GM23338 (cell line): ENCODE measurements around the gene PORCN. TPM values are rescaled to one million over a fixed set of nuclear protein-coding genes. Genes with fewer than 3 reads are reported as not detected.

ENCODE experiments used
- ATAC-seq: fragments of 200-7000 bp; cut with Tn5 transposase; 3 replicates; pipeline ENCODE4 v1.9.1; 2020
- DNase-seq: peaks from one replicate; pipeline ENCODE4 v3.0.0-alpha.2; 2015; ENCODE audit warnings: low spot score
- H2AFZ ChIP-seq: fragments of 200-600 bp; sonication (generic); 2 replicates; pipeline ENCODE4 v1.8.0; 2016; ENCODE audit warnings: antibody characterized with exemption, mild to moderate bottlenecking, moderate library complexity
- H3F3A ChIP-seq: fragments of 200-600 bp; sonication (generic); replicated peaks from 2 replicates; pipeline ENCODE4 v1.8.0; 2017; ENCODE audit warnings: antibody characterized with exemption, mixed run types, low read depth
- H3K27ac ChIP-seq: fragments of 200-600 bp; sonication (generic); 2 replicates; pipeline ENCODE4 v1.6.1; 2016; ENCODE audit warnings: low read depth
- H3K27me3 ChIP-seq: fragments of 200-600 bp; sonication (generic); 2 replicates; pipeline ENCODE4 v1.8.0; 2016; ENCODE audit warnings: mild to moderate bottlenecking, mixed run types, moderate library complexity; ENCODE audit not compliant: insufficient read depth
- H3K36me3 ChIP-seq: fragments of 200-600 bp; sonication (generic); 2 replicates; pipeline ENCODE4 v1.8.0; 2016; ENCODE audit warnings: mild to moderate bottlenecking; ENCODE audit not compliant: insufficient read depth
- H3K4me1 ChIP-seq: fragments of 200-600 bp; sonication (generic); 2 replicates; pipeline ENCODE4 v1.8.0; 2016; ENCODE audit warnings: mild to moderate bottlenecking, moderate library complexity; ENCODE audit not compliant: insufficient read depth
- H3K4me2 ChIP-seq: fragments of 200-600 bp; sonication (generic); 2 replicates; pipeline ENCODE4 v1.7.1; 2017; ENCODE audit warnings: mixed run types
- H3K4me3 ChIP-seq: fragments of 200-600 bp; sonication (generic); 2 replicates; pipeline ENCODE4 v1.6.1; 2016; ENCODE audit warnings: mixed run types
- H3K79me2 ChIP-seq: fragments of 200-600 bp; sonication (generic); replicated peaks from 2 replicates; pipeline ENCODE4 v1.8.0; 2017; ENCODE audit warnings: mild to moderate bottlenecking; ENCODE audit not compliant: insufficient read depth
- H3K9me2 ChIP-seq: fragments of 200-600 bp; sonication (generic); 2 replicates; pipeline ENCODE4 v1.8.0; 2017; ENCODE audit not compliant: insufficient read depth
- H4K20me1 ChIP-seq: fragments of 200-600 bp; sonication (generic); replicated peaks from 2 replicates; pipeline ENCODE4 v1.8.0; 2017; ENCODE audit warnings: mild to moderate bottlenecking; ENCODE audit not compliant: insufficient read depth
- H3K27ac Mint-ChIP-seq: 2 replicates; pipeline ENCODE4 v1.8.0; 2020; ENCODE audit warnings: inconsistent platforms, mild to moderate bottlenecking, moderate library complexity, mixed read lengths
- H3K27me3 Mint-ChIP-seq: 3 replicates; pipeline ENCODE4 v1.8.0; 2022; ENCODE audit warnings: low read depth, mild to moderate bottlenecking, moderate library complexity, mixed read lengths, inconsistent platforms; ENCODE audit not compliant: insufficient read depth, poor library complexity
- H3K36me3 Mint-ChIP-seq: 3 replicates; pipeline ENCODE4 v1.8.0; 2021; ENCODE audit warnings: low read depth, mild to moderate bottlenecking, inconsistent platforms, moderate library complexity, mixed read lengths
- H3K4me1 Mint-ChIP-seq: 3 replicates; pipeline ENCODE4 v1.8.0; 2020; ENCODE audit warnings: mild to moderate bottlenecking, inconsistent platforms, mixed read lengths
- H3K4me3 Mint-ChIP-seq: 3 replicates; pipeline ENCODE4 v1.8.0; 2021; ENCODE audit warnings: moderate library complexity, mild to moderate bottlenecking, inconsistent platforms, mixed read lengths
- H3K9me3 Mint-ChIP-seq: 3 replicates; pipeline ENCODE4 v1.8.0; 2020; ENCODE audit warnings: moderate library complexity, mild to moderate bottlenecking, inconsistent platforms, mixed read lengths
- CREB1 ChIP-seq: fragments of 250-450 bp; sonication (Bioruptor Pico); IDR thresholded peaks from 2 replicates; pipeline ENCODE4 v1.5.0; 2020; ENCODE audit warnings: low read depth, mild to moderate bottlenecking, moderate library complexity
- EZH2 ChIP-seq: fragments of 200-600 bp; sonication (generic); IDR thresholded peaks from one replicate; pipeline ENCODE4 v1.8.0; 2017; ENCODE audit warnings: antibody characterized with exemption, mild to moderate bottlenecking, low read depth; ENCODE audit not compliant: unreplicated experiment
- EZH2phosphoT487 ChIP-seq: fragments of 200-600 bp; sonication (generic); IDR thresholded peaks from one replicate; pipeline ENCODE4 v1.8.1; 2018; ENCODE audit warnings: antibody characterized with exemption; ENCODE audit not compliant: unreplicated experiment
- JUNB ChIP-seq: IDR thresholded peaks from one replicate; pipeline ENCODE4 v1.6.1; 2016; ENCODE audit warnings: antibody characterized with exemption; ENCODE audit not compliant: unreplicated experiment
- ZNF114 ChIP-seq: fragments of 250-450 bp; sonication (Bioruptor Pico); IDR thresholded peaks from 2 replicates; pipeline ENCODE4 v1.5.0; 2020; ENCODE audit warnings: mild to moderate bottlenecking, moderate library complexity
- polyA plus RNA-seq: library from polyadenylated mRNA; unstranded; fragments of >200 nt; fragmentation: Nextera tagmentation; extraction: Ambion mirVana; gene quantifications from 2 replicates; pipeline ENCODE4 v1.2.1, GENCODE V29; 2016
- total RNA-seq: library from RNA; depleted of rRNA; stranded (reverse); fragments of >200 nt; shearing (Covaris generic); gene quantifications from 2 replicates; pipeline ENCODE4 v1.2.3, GENCODE V29; 2014
- TF ChIP-seq, protein P1 (sequence below): IDR thresholded peaks from 2 replicates; pipeline ENCODE4 v1.6.1; 2016; ENCODE audit warnings: antibody characterized with exemption
- TF ChIP-seq, protein P2 (sequence below): IDR thresholded peaks from one replicate; pipeline ENCODE4 v1.6.1; 2018; ENCODE audit warnings: antibody characterized with exemption; ENCODE audit not compliant: unreplicated experiment
- TF ChIP-seq, protein P3 (sequence below), 2 experiments: fragments of 200-600 bp in 1 of 2; sonication (generic) in 1 of 2; conservative IDR thresholded peaks; 2 replicates each; pipeline versions ENCODE4 v1.5.1 to v1.6.1; 2016 to 2017; ENCODE audit warnings: antibody characterized with exemption in 2 of 2, low read depth in 2 of 2, mild to moderate bottlenecking in 2 of 2, moderate library complexity in 1 of 2

PORCN gene
- total and polyA plus RNA-seq, 2 experiments from 2014 or later = 19.4 to 28.5 TPM

DNA sequence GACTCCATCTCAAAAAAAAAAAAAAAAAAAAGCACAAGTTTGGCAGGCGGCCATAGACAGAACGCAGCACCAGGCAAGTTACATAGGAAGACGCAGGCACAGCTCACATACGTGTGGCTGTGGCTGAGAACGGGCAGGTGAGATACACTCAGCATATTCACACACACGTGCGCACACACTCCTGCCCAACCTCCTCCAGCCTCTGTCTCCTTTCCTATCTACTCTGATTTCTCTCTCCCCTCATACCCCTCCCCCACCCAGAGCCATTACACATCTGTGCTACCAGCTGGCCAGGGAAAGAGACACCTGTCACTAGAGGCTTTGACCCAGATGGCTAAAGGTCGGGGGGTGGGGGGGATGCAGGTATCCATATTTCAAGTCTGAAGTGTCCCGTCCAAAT, 36.6 kb upstream of the PORCN start (continued):
- TF ChIP-seq, protein P1, sequence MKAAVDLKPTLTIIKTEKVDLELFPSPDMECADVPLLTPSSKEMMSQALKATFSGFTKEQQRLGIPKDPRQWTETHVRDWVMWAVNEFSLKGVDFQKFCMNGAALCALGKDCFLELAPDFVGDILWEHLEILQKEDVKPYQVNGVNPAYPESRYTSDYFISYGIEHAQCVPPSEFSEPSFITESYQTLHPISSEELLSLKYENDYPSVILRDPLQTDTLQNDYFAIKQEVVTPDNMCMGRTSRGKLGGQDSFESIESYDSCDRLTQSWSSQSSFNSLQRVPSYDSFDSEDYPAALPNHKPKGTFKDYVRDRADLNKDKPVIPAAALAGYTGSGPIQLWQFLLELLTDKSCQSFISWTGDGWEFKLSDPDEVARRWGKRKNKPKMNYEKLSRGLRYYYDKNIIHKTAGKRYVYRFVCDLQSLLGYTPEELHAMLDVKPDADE = no peak
- TF ChIP-seq, protein P2, sequence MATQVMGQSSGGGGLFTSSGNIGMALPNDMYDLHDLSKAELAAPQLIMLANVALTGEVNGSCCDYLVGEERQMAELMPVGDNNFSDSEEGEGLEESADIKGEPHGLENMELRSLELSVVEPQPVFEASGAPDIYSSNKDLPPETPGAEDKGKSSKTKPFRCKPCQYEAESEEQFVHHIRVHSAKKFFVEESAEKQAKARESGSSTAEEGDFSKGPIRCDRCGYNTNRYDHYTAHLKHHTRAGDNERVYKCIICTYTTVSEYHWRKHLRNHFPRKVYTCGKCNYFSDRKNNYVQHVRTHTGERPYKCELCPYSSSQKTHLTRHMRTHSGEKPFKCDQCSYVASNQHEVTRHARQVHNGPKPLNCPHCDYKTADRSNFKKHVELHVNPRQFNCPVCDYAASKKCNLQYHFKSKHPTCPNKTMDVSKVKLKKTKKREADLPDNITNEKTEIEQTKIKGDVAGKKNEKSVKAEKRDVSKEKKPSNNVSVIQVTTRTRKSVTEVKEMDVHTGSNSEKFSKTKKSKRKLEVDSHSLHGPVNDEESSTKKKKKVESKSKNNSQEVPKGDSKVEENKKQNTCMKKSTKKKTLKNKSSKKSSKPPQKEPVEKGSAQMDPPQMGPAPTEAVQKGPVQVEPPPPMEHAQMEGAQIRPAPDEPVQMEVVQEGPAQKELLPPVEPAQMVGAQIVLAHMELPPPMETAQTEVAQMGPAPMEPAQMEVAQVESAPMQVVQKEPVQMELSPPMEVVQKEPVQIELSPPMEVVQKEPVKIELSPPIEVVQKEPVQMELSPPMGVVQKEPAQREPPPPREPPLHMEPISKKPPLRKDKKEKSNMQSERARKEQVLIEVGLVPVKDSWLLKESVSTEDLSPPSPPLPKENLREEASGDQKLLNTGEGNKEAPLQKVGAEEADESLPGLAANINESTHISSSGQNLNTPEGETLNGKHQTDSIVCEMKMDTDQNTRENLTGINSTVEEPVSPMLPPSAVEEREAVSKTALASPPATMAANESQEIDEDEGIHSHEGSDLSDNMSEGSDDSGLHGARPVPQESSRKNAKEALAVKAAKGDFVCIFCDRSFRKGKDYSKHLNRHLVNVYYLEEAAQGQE = no peak
- no peak for TF ChIP-seq ZNF114 (CRISPR knock-in tag)
- TF ChIP-seq, protein P3, sequence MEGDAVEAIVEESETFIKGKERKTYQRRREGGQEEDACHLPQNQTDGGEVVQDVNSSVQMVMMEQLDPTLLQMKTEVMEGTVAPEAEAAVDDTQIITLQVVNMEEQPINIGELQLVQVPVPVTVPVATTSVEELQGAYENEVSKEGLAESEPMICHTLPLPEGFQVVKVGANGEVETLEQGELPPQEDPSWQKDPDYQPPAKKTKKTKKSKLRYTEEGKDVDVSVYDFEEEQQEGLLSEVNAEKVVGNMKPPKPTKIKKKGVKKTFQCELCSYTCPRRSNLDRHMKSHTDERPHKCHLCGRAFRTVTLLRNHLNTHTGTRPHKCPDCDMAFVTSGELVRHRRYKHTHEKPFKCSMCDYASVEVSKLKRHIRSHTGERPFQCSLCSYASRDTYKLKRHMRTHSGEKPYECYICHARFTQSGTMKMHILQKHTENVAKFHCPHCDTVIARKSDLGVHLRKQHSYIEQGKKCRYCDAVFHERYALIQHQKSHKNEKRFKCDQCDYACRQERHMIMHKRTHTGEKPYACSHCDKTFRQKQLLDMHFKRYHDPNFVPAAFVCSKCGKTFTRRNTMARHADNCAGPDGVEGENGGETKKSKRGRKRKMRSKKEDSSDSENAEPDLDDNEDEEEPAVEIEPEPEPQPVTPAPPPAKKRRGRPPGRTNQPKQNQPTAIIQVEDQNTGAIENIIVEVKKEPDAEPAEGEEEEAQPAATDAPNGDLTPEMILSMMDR (conservative IDR thresholded peaks at IDR 0.05; ENCODE audit: low read depth in 2 of 2) = no peak
- no peak for TF ChIP-seq JUNB
- TF ChIP-seq CREB1 (CRISPR knock-in tag) = no peak

DNA sequence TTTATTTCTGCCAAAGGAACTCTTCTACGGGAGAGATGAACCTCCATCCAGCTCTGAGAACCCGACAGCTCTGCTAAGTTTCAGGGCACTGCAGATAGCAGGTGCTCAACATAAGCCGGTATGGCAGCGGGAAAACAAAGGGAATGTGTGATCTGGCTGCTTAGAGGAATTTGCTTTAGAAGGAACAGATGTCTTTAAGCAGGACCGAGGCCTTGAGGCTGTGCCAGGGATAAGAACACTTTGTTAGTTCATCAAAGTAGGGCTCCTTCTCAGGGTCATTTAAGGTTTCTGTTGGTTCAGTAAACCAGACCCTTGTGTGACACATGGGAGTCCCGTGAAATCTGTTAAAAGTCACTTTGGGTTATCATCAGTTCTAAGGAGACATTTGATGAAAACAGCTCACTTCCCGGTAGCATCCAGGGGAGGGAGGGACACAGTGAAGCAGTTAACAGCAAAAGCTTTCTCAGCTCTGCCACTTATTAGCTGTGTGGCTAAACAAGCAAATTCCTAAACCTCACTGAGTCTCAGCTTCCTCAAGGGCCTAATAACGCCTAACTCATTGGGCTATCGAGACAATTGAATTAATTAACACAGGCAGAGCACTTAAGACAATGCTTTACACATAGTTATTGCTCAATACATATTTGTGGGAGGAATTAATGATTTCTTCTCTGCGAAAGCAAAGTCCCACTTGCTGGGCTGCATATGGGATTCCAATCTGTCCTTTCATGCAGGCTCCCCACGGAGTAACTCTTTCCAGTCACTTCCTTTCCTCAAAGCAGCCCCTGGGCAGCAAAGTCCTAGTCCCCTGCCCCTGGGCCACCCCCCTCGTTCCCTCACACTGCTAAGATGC, 35.7 kb upstream of the PORCN start:
- no peaks in the 10 kb centered on the region for H3K36me3 ChIP-seq
- peak; percentile 40 for DNase-seq
- H3K27me3 Mint-ChIP-seq = peaks cover 12% of the 10 kb centered on the region
- H3K27ac Mint-ChIP-seq = peak overlapping the region; percentile 95; the same call in 1 of the 2 replicates
- peaks cover 48% of the 10 kb centered on the region for H3K4me1 Mint-ChIP-seq
- no peak overlapping the region for H2AFZ ChIP-seq
- H3K9me3 Mint-ChIP-seq = no peaks in the 10 kb centered on the region; the same call in none of the 3 replicates
- peaks cover 23% of the 10 kb centered on the region for H3K79me2 ChIP-seq
- H3K36me3 Mint-ChIP-seq = no peaks in the 10 kb centered on the region; the same call in 2 of the 3 replicates
- H3F3A ChIP-seq = no peaks in the 10 kb centered on the region
- peak; percentile 7 for ATAC-seq
- H3K4me2 ChIP-seq = peak overlapping the region; percentile 67
- H3K4me3 ChIP-seq = no peak overlapping the region
- H3K4me3 Mint-ChIP-seq = peak overlapping the region; percentile 56; the same call in 2 of the 3 replicates
- H3K4me1 ChIP-seq = peaks cover 4% of the 10 kb centered on the region; the same call in 1 of the 2 replicates
- H4K20me1 ChIP-seq = no peaks in the 10 kb centered on the region
- no peaks in the 10 kb centered on the region for H3K27me3 ChIP-seq
- H3K27ac ChIP-seq = peak overlapping the region; percentile 85
- no peaks in the 10 kb centered on the region for H3K9me2 ChIP-seq
- TF ChIP-seq, protein P3 (conservative IDR thresholded peaks at IDR 0.05; ENCODE audit: low read depth in 2 of 2) = no peak
- TF ChIP-seq CREB1 (CRISPR knock-in tag) = no peak
- no peak for TF ChIP-seq EZH2
- no peak for TF ChIP-seq JUNB
- TF ChIP-seq ZNF114 (CRISPR knock-in tag) = no peak
- TF ChIP-seq, protein P2 = no peak
- TF ChIP-seq EZH2phosphoT487 = no peak
